SKM-1 (cell line): Measurements from ENCODE around the gene ASTN2.

Experiments used
- DNase-seq: peaks from one replicate; lab custom pipeline; 2025; ENCODE audit not compliant: unreplicated experiment; lab: John Stamatoyannopoulos, UW

The ASTN2 gene

GRCh38 chr9:117415358-117415914 lies 579 bp upstream of the ASTN2 start:
- DNase-seq, result no peak

- DNase-seq, result no peak
These were observed 494 bp downstream of the ASTN2 start for GRCh38 chr9:117414220-117414905.

- no peak for DNase-seq
These were observed 1.3 kb downstream of the ASTN2 start for GRCh38 chr9:117413346-117414219.

GRCh38 chr9:117412841-117413240 lies 2.0 kb downstream of the ASTN2 start:
- no peak for DNase-seq

- DNase-seq, result no peak
These were observed 2.7 kb downstream of the ASTN2 start for GRCh38 chr9:117412006-117412715.

GRCh38 chr9:117411547-117411946 lies 3.3 kb downstream of the ASTN2 start:
- DNase-seq, result no peak

- DNase-seq, result no peak
These were observed 5.5 kb downstream of the ASTN2 start for GRCh38 chr9:117409321-117409720.

GRCh38 chr9:117407436-117408022 lies 7.3 kb downstream of the ASTN2 start:
- DNase-seq, result no peak

- no peak for DNase-seq
These were observed 8.7 kb downstream of the ASTN2 start for GRCh38 chr9:117405950-117406705.

- no peak for DNase-seq
These were observed 11.0 kb downstream of the ASTN2 start for GRCh38 chr9:117403848-117404247.

- DNase-seq, result no peak
These were observed 11.4 kb downstream of the ASTN2 start for GRCh38 chr9:117403403-117403811.

- DNase-seq, result no peak
These were observed 14.7 kb downstream of the ASTN2 start for GRCh38 chr9:117400171-117400570.

- no peak for DNase-seq
These were observed 19.7 kb downstream of the ASTN2 start for GRCh38 chr9:117395151-117395650.

- DNase-seq, result no peak
These were observed 20.2 kb downstream of the ASTN2 start for GRCh38 chr9:117394655-117395054.

- DNase-seq, result no peak
These were observed 21.9 kb downstream of the ASTN2 start for GRCh38 chr9:117392992-117393391.

GRCh38 chr9:117387422-117387821 lies 27.4 kb downstream of the ASTN2 start:
- no peak for DNase-seq

GRCh38 chr9:117379341-117379740 lies 35.5 kb downstream of the ASTN2 start:
- DNase-seq, result no peak

GRCh38 chr9:117377046-117377445 lies 37.8 kb downstream of the ASTN2 start:
- DNase-seq, result no peak

GRCh38 chr9:117375956-117376355 lies 38.9 kb downstream of the ASTN2 start:
- DNase-seq, result no peak

GRCh38 chr9:117374076-117374725 lies 40.7 kb downstream of the ASTN2 start:
- no peak for DNase-seq
